NCI-H345 treated with DMSO at 0.1 percent for 48 hours (cell line): Measurements from ENCODE around the gene RARRES2.
A peak's percentile ranks its signal among the peaks of the same experiment; 100 is the strongest.
"Not testable (repeated sequence)": the region's sequence is repeated elsewhere in the genome, so short reads cannot be mapped to it uniquely, and the experiment has no call there.

ENCODE experiments used
- DNase-seq: peaks from one replicate; lab custom pipeline; 2025; ENCODE audit not compliant: unreplicated experiment; lab: John Stamatoyannopoulos, UW

The RARRES2 gene

GRCh38 chr7:150341263-150342120 lies at the start of gene RARRES2:
RARRES2 (minus strand) TSS chr7:150341629; CDS start chr7:150340609, 1,020 bp downstream.
- DNase-seq = no peak

- DNase-seq = no peak
Measured at GRCh38 chr7:150390205-150390604, 48.8 kb upstream of the RARRES2 start.

DNA sequence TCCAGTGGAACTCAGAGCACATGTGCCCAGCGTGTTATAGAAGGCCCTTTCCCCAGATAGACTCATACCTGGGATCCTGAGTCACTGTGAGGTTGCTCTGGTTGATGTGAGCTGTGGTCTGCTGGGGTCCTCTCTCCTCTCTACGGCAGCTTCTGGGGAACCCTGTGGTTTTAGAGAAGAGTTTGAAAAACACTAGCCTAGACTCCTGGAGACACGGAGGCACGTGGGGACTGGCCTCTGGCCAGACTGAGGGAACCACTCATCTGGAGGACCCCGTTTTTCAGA lies 48.0 kb upstream of the RARRES2 start:
- DNase-seq = no peak

DNA sequence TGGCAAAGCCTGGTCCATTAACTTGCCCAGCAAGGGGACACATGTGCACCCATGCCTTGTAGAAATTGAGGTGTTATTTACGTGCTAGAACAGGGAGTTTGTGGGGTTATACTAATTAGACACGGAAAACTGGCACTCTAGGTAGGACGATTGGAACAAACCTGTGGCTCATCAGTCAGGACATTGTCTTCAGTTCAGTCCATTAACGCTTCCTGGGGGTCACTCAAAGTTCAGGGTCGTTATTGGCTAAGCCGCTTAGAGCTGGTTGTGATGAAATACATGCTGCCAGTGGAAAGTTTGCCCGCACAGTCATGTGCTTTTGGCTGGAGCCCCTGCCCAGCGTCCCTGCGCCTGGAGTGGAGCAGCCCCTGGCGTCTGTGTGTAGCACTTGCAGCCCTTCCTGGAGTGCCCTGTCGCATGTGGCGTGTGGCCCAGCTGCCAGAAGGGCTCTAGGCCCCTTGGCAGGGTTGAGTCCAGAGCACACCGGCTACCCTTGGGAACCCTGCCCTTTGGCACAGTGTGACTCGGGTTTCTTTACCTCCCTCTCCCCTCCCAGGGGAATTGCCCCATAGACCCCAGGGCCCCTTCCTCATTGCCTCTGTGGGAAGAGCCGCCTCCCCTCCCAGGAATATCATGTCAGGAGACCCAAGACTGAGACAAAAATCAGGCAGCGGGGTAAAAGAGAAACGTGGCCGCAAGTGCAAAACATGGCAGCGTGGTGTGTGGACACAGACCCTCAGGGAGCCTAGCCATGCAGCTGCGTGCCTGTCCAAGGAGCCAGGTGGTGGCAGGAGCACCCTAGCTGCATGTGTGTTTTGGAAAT lies 47.5 kb upstream of the RARRES2 start:
- no peak for DNase-seq

- DNase-seq = no peak
Measured at GRCh38 chr7:150388306-150388705, 46.9 kb upstream of the RARRES2 start.

DNA sequence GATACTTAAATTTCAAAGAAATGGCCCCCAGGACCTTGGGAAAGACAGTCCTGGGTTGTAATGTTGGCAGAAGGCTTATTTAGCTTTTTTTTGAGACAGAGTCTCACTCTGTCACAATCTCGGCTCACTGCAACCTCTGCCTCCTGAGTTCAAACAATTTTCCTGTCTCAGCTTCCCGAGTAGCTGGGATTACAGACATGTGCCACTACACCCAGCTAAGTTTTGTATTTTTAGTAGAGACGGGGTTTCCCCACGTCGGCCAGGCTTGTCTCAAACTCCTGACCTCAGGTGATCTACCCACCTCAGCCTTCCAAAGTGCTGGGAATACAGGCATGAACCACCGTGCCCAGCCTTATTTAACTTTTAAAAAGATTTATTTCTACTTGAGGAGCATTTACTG lies 44.5 kb upstream of the RARRES2 start:
- DNase-seq = not testable (repeated sequence)

- no peak for DNase-seq
Measured at GRCh38 chr7:150385302-150385723, 43.9 kb upstream of the RARRES2 start.

GRCh38 chr7:150384406-150385301 lies 43.2 kb upstream of the RARRES2 start:
- DNase-seq = no peak

DNA sequence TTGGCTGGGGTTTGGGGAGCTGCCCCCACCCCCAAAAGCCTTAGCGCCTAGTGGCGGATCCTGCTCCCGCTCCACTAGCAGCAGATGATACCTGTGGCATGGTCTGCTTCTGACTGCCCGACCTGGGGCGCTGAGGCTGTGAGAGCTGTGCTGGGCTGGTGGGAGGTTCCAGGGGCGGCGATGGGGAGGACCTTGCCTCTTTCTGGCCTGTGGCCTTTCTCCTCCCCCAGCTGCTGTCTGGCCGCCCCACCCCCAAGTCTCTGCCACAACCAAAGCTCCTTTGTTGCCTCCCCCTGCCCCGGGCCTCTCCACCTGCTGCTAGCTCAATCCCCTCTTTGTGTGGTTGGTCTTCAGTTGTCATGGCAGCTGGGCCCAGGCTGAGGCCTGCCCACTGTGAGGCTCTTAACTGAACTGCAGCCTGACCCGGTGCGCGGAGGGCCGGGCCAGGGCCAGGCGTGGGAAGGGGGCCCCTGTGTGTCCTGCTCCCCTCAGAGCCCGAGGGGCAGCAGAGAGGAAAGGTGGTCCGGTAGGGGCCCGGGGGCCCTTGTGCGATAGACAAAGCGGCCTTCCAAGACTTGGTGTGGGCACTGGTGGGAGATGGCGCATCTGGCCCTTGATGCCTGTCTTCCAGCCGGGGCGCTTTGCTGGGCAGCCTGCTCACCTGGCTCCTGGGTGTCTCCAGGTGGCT lies 42.4 kb upstream of the RARRES2 start:
- DNase-seq = peak; percentile 72

- no peak for DNase-seq
Measured at GRCh38 chr7:150382844-150383225, 41.4 kb upstream of the RARRES2 start.

DNA sequence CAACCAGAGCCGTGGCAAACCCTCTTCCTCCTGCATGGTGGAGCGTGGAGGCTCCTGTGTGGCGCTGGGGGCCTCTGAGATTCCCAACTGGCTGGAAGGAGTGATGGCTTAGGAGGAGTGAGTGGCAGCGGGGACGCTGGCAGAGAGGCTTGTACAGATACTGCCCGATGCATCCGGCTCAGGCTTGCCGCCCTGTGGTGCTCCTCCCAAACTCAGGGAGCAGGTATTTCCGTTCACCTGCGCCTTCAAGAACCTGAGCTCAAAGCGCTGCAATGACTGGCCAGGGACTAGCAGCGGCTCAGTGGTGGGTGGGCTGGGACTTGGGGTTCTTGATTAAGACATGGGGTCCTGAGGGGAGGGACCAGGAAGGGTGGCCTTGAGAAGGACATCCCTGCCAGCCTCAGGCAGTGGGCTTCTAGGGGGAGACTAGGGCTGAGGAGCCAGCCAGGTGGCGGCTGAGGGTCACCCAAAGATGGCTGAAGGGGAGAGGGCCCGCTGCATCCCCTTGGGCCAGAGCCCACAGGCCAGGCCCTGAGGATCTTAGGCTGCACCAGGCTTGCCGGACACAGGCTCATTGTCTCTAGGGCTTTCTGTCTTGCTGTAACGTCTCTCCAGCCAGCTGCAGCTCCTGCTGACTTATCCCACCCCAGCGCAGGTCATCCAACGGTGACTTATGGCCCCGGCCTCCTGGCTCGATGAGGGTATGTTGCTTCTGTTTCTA lies 40.9 kb upstream of the RARRES2 start:
- DNase-seq = no peak

GRCh38 chr7:150381785-150382122 lies 40.3 kb upstream of the RARRES2 start:
- DNase-seq = no peak

DNA sequence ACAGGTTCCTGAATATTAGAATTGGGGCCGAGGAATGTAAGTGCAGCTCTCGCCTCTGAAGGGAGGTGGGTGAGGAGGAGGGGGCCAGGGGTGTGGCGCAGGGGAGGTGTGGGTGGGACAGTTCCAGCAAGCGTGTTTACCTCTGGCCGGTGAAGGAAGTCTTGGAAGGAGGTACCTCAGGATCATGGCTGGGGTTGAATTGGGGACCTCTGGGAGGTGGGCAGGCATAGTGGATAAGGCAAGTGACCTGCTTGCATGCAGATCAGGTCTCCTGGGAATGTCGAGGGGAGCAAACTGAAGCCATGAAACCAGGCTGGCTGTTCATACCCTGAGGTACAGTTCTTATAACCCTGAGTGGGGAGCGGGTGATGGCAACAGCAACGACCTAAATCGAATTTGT lies 39.7 kb upstream of the RARRES2 start:
- DNase-seq = no peak

- DNase-seq = no peak
Measured at GRCh38 chr7:150380463-150380862, 39.0 kb upstream of the RARRES2 start.

DNA sequence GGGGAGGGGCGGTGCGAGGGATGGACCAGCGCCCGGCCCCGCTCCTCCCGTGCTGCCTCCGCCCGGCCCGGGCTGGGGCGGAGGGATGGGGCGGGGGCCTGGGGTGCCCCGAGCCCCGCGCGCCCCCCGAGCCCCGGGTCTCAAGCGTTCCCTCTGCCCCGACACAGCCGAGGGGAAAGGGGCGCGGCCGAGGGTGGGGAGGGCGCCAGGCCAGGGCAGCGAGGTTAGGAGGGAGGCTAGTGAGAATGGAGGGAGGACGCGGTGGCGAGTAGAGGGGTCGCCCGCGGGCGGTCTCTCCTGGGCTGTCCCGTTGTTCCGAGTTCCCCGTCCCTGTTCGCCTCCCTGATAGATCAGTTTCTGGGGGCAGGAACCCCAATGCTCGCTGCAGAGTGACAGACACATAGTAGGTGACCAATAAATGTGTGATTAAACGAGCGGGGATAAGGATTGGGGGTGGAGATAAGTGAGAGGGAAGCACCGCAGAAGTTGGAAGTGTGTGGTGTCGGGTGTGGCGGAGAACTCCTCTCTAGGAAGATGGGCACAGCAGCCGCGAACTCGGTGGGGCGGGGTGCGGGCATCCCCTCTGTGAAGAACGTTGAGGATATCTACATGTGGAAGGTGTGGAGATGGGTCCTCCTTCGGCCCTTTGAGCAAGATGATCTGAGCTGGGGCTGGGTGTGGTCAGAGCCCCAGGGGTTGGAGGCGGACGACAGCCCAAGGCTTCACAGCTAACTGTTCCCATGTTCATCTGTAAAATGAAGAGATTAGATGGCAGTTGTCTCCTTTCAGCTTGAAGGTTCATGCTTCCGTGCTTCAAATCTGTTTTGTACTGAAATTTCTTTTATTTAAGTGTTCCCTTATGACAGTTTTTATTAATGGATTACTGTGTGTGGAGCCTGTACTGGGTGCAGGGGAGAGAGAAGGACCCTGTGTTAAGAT lies 38.3 kb upstream of the RARRES2 start:
- DNase-seq = no peak

DNA sequence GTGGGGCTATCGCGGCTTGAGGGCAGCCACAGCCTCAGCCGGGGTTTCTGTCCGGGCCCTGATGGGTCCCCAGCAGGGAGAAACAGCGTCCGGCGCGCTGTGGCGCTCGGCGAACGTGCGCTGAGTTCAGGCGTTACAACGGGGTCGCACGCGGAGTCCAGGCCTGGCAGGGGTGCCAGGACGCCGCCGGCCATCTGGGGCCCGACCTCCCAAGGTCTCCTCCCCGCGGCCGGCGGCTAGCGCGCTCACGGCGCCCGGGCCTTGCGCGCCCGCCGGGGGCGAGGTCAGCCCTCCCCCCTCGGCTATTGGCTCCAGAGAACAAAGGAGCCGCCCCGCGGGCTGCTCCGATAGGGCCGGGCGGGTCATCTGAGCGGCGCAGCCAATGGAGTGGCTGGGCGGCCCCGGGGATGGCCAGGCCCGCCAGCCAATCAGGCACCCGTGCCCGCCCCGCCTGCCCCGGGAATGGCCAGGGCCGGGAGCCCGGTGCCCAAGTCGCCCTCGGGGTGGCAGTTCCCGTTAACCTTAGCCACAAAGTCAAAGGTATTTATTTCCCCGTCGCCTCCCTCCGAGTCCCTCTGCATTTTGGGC lies 37.5 kb upstream of the RARRES2 start, which contains the start of gene ZNF775:
Gene ZNF775 (plus strand): TSS at position 478 of the 588 bp plus-strand sequence. CDS start 9,141 bp downstream, outside the sequence.
- DNase-seq = peak; percentile 91

DNA sequence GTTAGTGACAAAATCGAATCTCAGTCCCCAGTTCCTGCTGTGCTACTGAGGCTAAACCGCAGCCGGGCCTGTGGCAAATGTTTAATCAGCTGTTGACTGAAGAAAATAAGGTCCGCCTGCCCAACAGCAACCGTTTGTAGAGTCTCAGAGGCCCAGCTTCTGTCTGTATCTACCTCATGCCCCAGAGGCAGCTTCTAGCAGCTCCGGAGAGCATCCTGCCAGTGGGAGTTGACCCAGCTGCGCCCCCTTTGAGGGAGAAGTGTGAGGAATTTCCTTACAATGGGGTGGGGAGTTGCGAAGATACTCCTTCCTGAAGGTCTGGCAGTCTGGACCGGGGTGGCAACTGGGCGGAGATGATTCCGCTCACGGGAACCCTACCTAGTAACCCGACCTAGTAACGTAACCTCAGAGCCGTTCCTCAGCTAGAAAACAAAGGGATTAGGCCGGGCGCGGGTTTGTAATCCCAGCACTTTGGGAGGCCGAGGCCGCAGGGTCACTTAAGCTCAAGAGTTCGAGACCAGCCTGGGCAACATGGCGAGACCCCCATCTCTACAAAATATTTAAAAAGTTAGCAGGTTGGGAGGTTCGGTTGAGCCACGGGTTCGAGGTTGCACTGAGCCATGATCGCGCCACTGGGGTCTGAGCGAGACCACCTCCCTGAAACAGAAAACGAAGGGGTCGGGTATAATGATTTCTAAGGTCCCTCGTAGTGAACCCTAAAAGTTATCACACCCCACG lies 36.9 kb upstream of the RARRES2 start:
- DNase-seq = peak; percentile 52

DNA sequence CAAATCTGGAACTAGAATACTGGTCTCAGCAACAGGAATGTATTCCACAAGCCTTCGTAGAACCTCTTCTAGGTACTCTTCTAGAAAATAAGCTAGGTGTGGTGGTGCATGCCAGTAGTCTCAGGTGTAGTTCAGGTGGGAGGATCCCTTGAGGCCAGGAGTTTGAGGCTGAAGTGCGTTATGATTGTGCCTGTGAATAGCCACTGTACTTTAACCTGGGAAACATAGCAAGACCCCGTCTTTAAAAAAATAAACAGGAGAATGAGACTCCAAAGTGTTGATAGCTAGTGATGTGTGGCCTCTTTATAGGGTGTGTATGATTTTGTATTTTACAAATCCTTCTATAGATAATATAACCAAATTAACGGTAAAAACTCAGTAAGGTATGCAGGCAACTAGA lies 36.2 kb upstream of the RARRES2 start:
- no peak for DNase-seq
